GM23248 (cell line): ENCODE measurements around the gene ZNF334.

Experiments
- EZH2 ChIP-seq: fragments of 200-600 bp; sonication (generic); IDR thresholded peaks from 2 replicates; pipeline ENCODE4 v1.6.1; 2018; ENCODE audit warnings: antibody characterized with exemption, mild to moderate bottlenecking; ENCODE audit not compliant: insufficient read depth, poor library complexity, severe bottlenecking
- EZH2phosphoT487 ChIP-seq: fragments of 200-600 bp; sonication (generic); IDR thresholded peaks from 2 replicates; pipeline ENCODE4 v1.6.1; 2018; ENCODE audit warnings: antibody characterized with exemption, moderate library complexity, mild to moderate bottlenecking, low read depth; ENCODE audit not compliant: insufficient read depth

DNA sequence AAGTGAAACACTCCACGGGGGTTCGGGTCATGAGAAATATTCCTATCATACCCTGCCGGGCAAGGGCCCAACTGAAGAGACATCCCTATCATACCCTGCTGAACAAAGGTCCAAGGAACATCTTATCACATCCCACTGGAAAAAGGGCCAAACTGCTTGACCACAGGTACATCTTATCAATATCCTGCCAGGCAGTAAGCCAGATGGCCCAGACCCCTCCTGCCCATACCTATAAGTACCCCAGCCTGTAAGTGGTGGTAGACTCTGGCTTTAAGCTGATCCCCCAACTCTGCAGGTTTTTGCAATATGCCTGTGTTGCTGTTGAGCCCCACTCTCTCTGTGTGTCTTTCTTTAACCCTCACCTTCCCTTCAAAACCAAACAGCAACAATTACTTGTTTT is 51.6 kb downstream of the ZNF334 start:
- TF ChIP-seq EZH2: no peak
- no peak for TF ChIP-seq EZH2phosphoT487
